Ovary (tissue), 9 donors: ENCODE measurements around the gene BST1. TPM values are rescaled to one million over a fixed set of nuclear protein-coding genes. Genes with fewer than 3 reads are reported as not detected.

Source experiments
- DNase-seq, 5 donors: peaks; one replicate each; pipeline ENCODE4 v3.0.0-alpha.2; 2019 to 2020
- H3K27ac ChIP-seq, 2 donors: fragments of 200-600 bp; one replicate each; pipeline versions ENCODE4 v1.5.1 to v1.8.0; 2019 to 2022
- H3K27me3 ChIP-seq: fragments of 200-600 bp; one replicate; pipeline ENCODE4 v1.8.0; 2022
- H3K36me3 ChIP-seq: fragments of 200-600 bp; sonication (generic); one replicate; pipeline ENCODE4 v1.5.1; 2019
- H3K4me1 ChIP-seq: one replicate; pipeline ENCODE4 v1.8.1; 2013; ENCODE audit warnings: mild to moderate bottlenecking, moderate library complexity; ENCODE audit not compliant: insufficient read depth
- H3K4me3 ChIP-seq: fragments of 200-600 bp; sonication (generic); one replicate; pipeline ENCODE4 v1.5.1; 2017
- H3K9me3 ChIP-seq, 2 donors: fragments of 200-600 bp in 1 of 2; sonication (generic) in 1 of 2; one replicate each; pipeline versions ENCODE4 v1.5.1 to v1.8.1; 2013 to 2019; ENCODE audit warnings: mild to moderate bottlenecking in 1 of 2, moderate library complexity in 1 of 2
- CTCF ChIP-seq, 3 donors: fragments of 450-650 bp in 2 of 3; fragments of 200-600 bp in 1 of 3; IDR thresholded peaks; one replicate each; pipeline versions ENCODE4 v1.5.1 to v1.8.0; 2016 to 2022; ENCODE audit warnings: antibody characterized with exemption in 3 of 3, mild to moderate bottlenecking in 1 of 3
- EP300 ChIP-seq: sonication (generic); formaldehyde crosslinking; IDR thresholded peaks from one replicate; pipeline ENCODE4 v1.6.1; 2017; ENCODE audit warnings: antibody characterized with exemption
- POLR2A ChIP-seq: fragments of 450-650 bp; IDR thresholded peaks from one replicate; pipeline ENCODE4 v1.6.1; 2017; ENCODE audit warnings: antibody characterized with exemption, mild to moderate bottlenecking, moderate library complexity
- WGBS, 3 donors: extraction: QIAGEN DNeasy Blood & Tissue Kit in 1 of 3; methylation state at CpG; one replicate each; pipeline versions ENCODE4 v1.1.5 to v1.1.7; 2013 to 2017; 5-methylcytosine and 5-hydroxymethylcytosine counted together
- intact Hi-C, 4 donors: fragments of 100-400 bp; cut with DNase I; formaldehyde crosslinking; loops; one replicate each; pipeline versions ENCODE4 v1.11.0 to v1.15.1; 2022 to 2023
- polyA plus RNA-seq, 2 donors: library from polyadenylated mRNA; stranded (reverse); fragments of 200-250 nt in 1 of 2; fragments of 350-450 nt in 1 of 2; fragmentation: Illumina TruSeq in 1 of 2; extraction: RNeasy Lipid Tissue Mini Kit (QIAGEN cat#74804) in 1 of 2; gene quantifications; one replicate each; pipeline ENCODE4 v1.2.3, GENCODE V29; 2013 to 2014
- total RNA-seq, 7 donors: library from RNA; depleted of rRNA in 2 of 7; stranded (reverse); fragments of >200 nt in 2 of 7; fragmentation: NEBNext Ultra II Directional in 3 of 7; extraction: Animal tissue kit (Norgen Biotek cat#: 25700) in 3 of 7; gene quantifications; one replicate each; pipeline versions ENCODE4 v1.1.0 to v1.2.4, GENCODE V29; 2016 to 2023
- donor health status: DM: no; HTN: no; CAD: no; lungs with moderate emphysema.
- donor health status: DM: no; HTN: no; CAD: no.
- donor health status: Bipolar disorder and iron deficiency.
- donor health status: DM: yes; HTN: yes; CAD: no.
- donor health status: DM: no; HTN: no; CAD: no.
- donor health status: DM: yes; HTN: yes; CAD: no.

BST1 gene
- total and polyA plus RNA-seq, 9 donors: 5.6 to 18.5 (median 7.5) TPM

DNA sequence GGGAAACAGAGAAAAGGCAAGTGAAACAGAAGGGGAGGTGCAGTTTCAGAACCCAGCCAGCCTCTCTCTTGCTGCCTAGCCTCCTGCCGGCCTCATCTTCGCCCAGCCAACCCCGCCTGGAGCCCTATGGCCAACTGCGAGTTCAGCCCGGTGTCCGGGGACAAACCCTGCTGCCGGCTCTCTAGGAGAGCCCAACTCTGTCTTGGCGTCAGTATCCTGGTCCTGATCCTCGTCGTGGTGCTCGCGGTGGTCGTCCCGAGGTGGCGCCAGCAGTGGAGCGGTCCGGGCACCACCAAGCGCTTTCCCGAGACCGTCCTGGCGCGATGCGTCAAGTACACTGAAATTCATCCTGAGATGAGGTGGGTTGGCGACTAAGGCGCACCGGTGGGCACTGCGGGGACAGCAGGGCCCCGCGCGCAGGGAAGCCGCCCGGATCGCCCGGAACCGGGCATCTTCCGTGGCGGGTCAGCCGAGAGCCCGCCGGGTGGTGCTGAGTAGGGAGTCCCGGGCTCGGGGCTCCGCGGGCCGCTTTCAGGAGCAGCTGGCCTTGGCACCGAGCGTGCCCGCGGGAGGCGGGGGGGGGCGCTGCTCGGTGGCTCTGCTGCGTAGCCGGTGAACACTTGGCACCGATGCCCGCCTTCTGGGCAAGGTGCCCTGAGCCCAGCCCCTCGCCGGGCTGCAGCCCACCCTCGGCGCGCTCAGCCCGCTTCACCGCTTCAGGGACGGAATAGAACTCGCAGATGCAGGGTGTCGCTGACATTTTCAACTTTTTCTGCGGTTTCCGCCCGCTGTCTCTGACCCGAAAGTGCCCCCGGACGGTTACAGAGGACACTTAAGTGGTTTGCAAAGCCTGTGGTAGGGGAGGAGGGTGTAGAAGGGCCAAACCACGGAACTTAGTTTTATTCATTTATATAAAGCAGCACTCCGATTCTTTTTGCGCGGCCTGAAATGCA lies 75.7 kb downstream of the BST1 start, which contains the start of gene CD38:
Gene CD38, plus strand, starts transcription at position 40 of the 953 bp plus-strand sequence. Its CDS starts 87 bp downstream, at position 127.
- Histone ChIP-seq H3K4me3 (peak within 1 kb of the TSS; percentile 42), H3K36me3 (no peaks in the 10 kb centered on the region), H3K4me1 (peaks cover 2% of the 10 kb centered on the region), H3K27me3 (no peaks in the 10 kb centered on the region), H3K9me3 (no peaks in the 10 kb centered on the region), H3K27ac (no peak within 1 kb of the TSS)
- intact Hi-C loops: no loop called here
- WGBS, 3 donors: 1 to 2% (median 2%) methylated on average over 55 to 75 of the region's 76 CpGs
- TF ChIP-seq EP300 (no peak), CTCF (IDR thresholded peaks at IDR 0.05) (no peak), POLR2A (no peak)
- peak in 2 of 5 donors; percentile 27 to 42 for DNase-seq

DNA sequence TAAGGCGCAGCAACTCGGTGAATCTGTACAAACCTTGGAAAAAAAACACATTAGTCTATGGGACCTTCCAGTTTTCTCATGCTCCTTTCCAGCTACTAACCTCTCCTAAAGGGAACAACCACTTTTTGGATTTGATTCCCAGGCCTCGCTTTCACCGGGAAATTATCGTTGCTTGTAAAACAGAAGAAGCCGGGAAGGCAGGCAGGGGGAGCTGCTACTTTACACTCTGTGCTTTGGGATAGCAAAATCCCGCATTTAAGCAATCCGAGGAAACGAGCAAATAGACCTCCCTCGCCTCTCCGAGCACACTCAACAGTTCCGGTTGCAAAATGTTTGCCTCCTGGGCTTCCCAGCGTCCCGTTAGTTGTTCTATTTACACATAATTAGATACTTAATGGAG lies 76.4 kb downstream of the BST1 start:
- TF ChIP-seq EP300 (no peak), CTCF (IDR thresholded peaks at IDR 0.05) (no peak), POLR2A (no peak)
- no peaks in the 10 kb centered on the region for H3K27me3 ChIP-seq
- peaks cover 2% of the 10 kb centered on the region for H3K4me1 ChIP-seq
- H3K36me3 ChIP-seq: no peaks in the 10 kb centered on the region
- DNase-seq: peak in 3 of 5 donors; percentile 30 to 48 (median 43)
- H3K27ac ChIP-seq: no peak overlapping the region
- no peaks in the 10 kb centered on the region for H3K9me3 ChIP-seq
- intact Hi-C loops: no loop called here
- peak overlapping the region; percentile 42 for H3K4me3 ChIP-seq
- 0 to 3% (median 1%) methylated on average over 14 of the region's 14 CpGs for WGBS, 3 donors

GRCh38 chr4:15779809-15780208 lies 76.9 kb downstream of the BST1 start:
- DNase-seq: no peak
- no peak for TF ChIP-seq POLR2A
- no peak for TF ChIP-seq EP300
- TF ChIP-seq CTCF (IDR thresholded peaks at IDR 0.05): no peak
- no peaks in the 10 kb centered on the region for H3K36me3 ChIP-seq
- H3K27me3 ChIP-seq: no peaks in the 10 kb centered on the region
- intact Hi-C loops: no loop called here
- no peak overlapping the region for H3K4me3 ChIP-seq
- no peak overlapping the region for H3K27ac ChIP-seq
- H3K9me3 ChIP-seq: no peaks in the 10 kb centered on the region
- 80 to 97% (median 94%) methylated on average over 1 of the region's 1 CpG for WGBS, 3 donors
- H3K4me1 ChIP-seq: peaks cover 2% of the 10 kb centered on the region

DNA sequence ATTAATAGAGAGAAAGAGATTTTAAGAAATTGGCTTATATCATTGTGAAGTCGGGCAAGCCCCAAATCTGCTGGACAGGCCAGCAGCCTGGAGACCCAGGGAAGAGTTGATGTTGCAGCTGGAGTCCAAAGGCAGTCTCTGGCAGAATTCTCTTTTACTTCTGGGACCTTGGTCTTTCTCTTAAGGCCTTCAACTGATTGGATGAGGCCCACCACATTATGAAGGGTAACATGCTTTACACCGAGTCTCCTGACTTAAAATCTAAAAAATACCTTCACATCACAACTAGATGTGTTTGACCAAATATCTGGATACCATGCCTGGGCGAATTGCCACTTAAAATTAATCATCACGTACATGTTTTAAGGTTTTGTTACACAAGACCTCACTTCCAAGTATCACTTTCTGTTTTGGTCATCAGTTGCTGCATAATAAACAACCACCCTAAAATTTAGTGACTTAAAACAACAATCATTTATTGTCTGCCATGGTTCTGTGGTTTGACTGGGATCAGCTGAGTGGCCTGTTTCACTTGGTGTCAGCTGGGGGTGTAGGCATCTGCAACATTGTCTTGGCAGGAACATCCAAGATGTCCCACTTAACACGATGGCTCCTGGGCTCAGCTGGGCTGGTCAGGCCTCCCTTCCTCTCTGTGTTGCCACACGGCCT lies 78.7 kb downstream of the BST1 start:
- no peaks in the 10 kb centered on the region for H3K36me3 ChIP-seq
- WGBS, 3 donors: 79 to 86% (median 80%) methylated on average over 6 of the region's 6 CpGs
- peaks cover 2% of the 10 kb centered on the region for H3K4me1 ChIP-seq
- intact Hi-C loops: no loop called here
- no peaks in the 10 kb centered on the region for H3K9me3 ChIP-seq
- no peak for DNase-seq
- TF ChIP-seq EP300: no peak
- TF ChIP-seq POLR2A: no peak
- no peak for TF ChIP-seq CTCF (IDR thresholded peaks at IDR 0.05)
- H3K4me3 ChIP-seq: no peak overlapping the region
- H3K27ac ChIP-seq: no peak overlapping the region
- H3K27me3 ChIP-seq: no peaks in the 10 kb centered on the region

Other genes with a start within 250 kb of the BST1 start
- gene CC2D2A, start 233.2 kb upstream of the BST1 start, total RNA-seq: 10 to 100 TPM; 10.6 to 53.9 (median 17.5) TPM
- gene CC2D2A, start 233.2 kb upstream of the BST1 start, polyA plus RNA-seq: 10 to 100 TPM in 1 of 2 donors, 1 to 10 TPM in 1; 9.4 to 38.9 TPM
- 100 to 1,000 TPM in 1 of 7 donors, 10 to 100 TPM in 6; 68.7 to 103 (median 90.4) TPM for gene FBXL5, start 47.7 kb upstream of the BST1 start, total RNA-seq
- 100 to 1,000 TPM in 1 of 2 donors, 10 to 100 TPM in 1; 68.8 to 104 TPM for gene FBXL5, start 47.7 kb upstream of the BST1 start, polyA plus RNA-seq
- gene FAM200B, start 21.2 kb upstream of the BST1 start, total RNA-seq: 10 to 100 TPM; 40.7 to 60.0 (median 50.3) TPM
- gene FAM200B, start 21.2 kb upstream of the BST1 start, polyA plus RNA-seq: 10 to 100 TPM; 67.1 to 69.2 TPM
- gene CD38, start 75.3 kb downstream of the BST1 start, total RNA-seq: 1 to 10 TPM in 3 of 7 donors, under 1 TPM in 4; 0.23 to 9.5 (median 0.97) TPM
- gene CD38, start 75.3 kb downstream of the BST1 start, polyA plus RNA-seq: 1 to 10 TPM in 1 of 2 donors, under 1 TPM in 1; 0.25 to 3.0 TPM
- 1 to 10 TPM in 1 of 7 donors, under 1 TPM in 1, not detected in 5; 0.36 to 1.4 TPM for gene FGFBP1, start 235.7 kb downstream of the BST1 start, total RNA-seq
- gene FGFBP1, start 235.7 kb downstream of the BST1 start, polyA plus RNA-seq: not detected